OCI-LY7 (cell line): ENCODE results near the gene ZFHX3.

Source experiments
- EZH2phosphoT487 ChIP-seq: fragments of 200-600 bp; sonication (generic); IDR thresholded peaks from 2 replicates; pipeline ENCODE4 v1.6.1; 2018; ENCODE audit warnings: low read depth, borderline replicate concordance, mild to moderate bottlenecking, mixed run types, antibody characterized with exemption, low read length, moderate library complexity, mixed read lengths
- TF ChIP-seq, protein P1 (sequence below): fragments of 200-600 bp; sonication (generic); conservative IDR thresholded peaks from 2 replicates; pipeline ENCODE4 v1.5.1; 2014; ENCODE audit warnings: mild to moderate bottlenecking, antibody characterized with exemption, low read length, moderate library complexity, mixed read lengths

DNA sequence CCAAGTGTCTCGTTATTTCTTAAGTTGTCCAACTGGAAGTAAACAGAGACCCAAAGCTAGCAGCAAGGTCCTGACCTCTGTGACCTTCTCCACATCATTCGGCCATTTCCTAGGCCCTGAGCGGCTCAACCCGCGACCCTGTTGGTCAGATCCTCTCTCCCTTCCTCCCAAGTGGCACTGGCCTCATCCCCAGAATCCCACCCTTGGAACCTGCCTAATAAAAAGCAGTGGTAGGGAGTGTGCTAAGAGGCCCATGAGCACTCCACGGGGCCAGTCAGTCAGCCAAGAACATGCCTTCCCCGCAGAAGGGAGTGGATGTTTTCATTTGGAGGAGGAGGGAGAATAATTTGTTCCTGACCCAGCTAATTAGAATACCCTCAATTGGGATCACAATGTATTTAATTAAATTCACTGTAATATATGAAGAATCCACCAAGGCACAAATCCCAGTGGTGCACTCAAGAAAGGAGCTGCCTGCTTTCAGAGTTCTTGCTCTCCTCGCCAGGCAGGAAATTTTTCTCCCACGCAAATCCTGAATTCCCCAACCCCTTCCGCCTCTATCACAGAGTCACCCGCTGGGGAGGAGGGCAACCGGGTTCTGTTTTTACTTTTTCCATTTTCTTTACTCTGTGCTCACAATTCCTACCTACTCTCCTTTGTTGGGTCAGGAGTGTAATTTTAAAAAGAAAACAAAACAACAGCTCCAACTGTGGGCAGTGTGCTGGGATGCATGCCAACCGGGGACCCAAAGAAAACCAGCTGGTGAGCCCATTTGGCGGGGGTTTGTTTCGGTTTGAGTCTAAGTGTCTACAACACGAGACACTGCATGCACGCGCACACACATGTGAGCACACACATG is 153.4 kb downstream of the ZFHX3 start:
- TF ChIP-seq EZH2phosphoT487: no peak
- TF ChIP-seq, protein P1, sequence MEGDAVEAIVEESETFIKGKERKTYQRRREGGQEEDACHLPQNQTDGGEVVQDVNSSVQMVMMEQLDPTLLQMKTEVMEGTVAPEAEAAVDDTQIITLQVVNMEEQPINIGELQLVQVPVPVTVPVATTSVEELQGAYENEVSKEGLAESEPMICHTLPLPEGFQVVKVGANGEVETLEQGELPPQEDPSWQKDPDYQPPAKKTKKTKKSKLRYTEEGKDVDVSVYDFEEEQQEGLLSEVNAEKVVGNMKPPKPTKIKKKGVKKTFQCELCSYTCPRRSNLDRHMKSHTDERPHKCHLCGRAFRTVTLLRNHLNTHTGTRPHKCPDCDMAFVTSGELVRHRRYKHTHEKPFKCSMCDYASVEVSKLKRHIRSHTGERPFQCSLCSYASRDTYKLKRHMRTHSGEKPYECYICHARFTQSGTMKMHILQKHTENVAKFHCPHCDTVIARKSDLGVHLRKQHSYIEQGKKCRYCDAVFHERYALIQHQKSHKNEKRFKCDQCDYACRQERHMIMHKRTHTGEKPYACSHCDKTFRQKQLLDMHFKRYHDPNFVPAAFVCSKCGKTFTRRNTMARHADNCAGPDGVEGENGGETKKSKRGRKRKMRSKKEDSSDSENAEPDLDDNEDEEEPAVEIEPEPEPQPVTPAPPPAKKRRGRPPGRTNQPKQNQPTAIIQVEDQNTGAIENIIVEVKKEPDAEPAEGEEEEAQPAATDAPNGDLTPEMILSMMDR: no peak
